OCI-LY1 (cell line): ENCODE measurements around the gene LARP1.

ENCODE experiments used
- CTCF ChIP-seq: fragments of 200-600 bp; sonication (generic), shearing (Covaris generic); IDR thresholded peaks from 2 replicates; pipeline ENCODE4 v1.5.1; 2017; ENCODE audit warnings: mild to moderate bottlenecking, antibody characterized with exemption, low read length, moderate library complexity, mixed read lengths
- EZH2 ChIP-seq: fragments of 200-600 bp; sonication (generic), shearing (Covaris generic); IDR thresholded peaks from 2 replicates; pipeline ENCODE4 v1.8.0; 2017; ENCODE audit warnings: borderline replicate concordance, mixed run types, mild to moderate bottlenecking, antibody characterized with exemption, low read length, moderate library complexity, mixed read lengths

GRCh38 chr5:154815025-154815424, 59.8 kb downstream of the LARP1 start:
- no peak for TF ChIP-seq CTCF
- no peak for TF ChIP-seq EZH2
